ENCODE results near the gene AHDC1. TPM values are rescaled to one million over a fixed set of nuclear protein-coding genes. Genes with fewer than 3 reads are reported as not detected.

The AHDC1 gene
- total and polyA plus RNA-seq, 9 of the 15 experiments (the other 6 are each of a cell fraction or from before 2014, with no cell fraction given): 0.21 to 36.4 (median 4.7) TPM

- H2AFZ ChIP-seq (ENCODE audit: low read depth, low read length): peak overlapping the region; percentile 98
- ChIA-PET POLR2A (interaction anchor here (0.6 to 1.8 kb wide), 6 partner anchors 9 to 1344 kb away, joined by 3 to 6 read pairs (median 5); partner anchors contain the start of gene WASF2), CTCF (ENCODE audit: low intra/inter-chr PET ratio) (interaction anchor here (0.6 to 1.6 kb wide), 2 partner anchors 83 to 85 kb away, joined by 3 to 6 read pairs; no protein-coding TSS in a partner anchor)
- ATAC-seq (no peak), FAIRE-seq (peak; percentile 69), DNase-seq (ENCODE audit: extremely low read depth in 1 of 4, low spot score in 3 of 4) (no peak)
- H3K9ac ChIP-seq (ENCODE audit: insufficient read depth in 1 of 2, low read depth in 2 of 2, low read length in 2 of 2): peak overlapping the region; percentile 47 to 88; a peak in 3 of 4 replicates
- no TSS peak for BruUV-seq (replicated peaks)
- H3K4me2 ChIP-seq (ENCODE audit: insufficient read depth, low read length): peak overlapping the region; percentile 34; the same call in 1 of the 2 replicates
- peaks cover 32% of the 10 kb centered on the region for H3K79me2 ChIP-seq (ENCODE audit: control insufficient read depth, insufficient read depth, low read length)
- no peaks in the 10 kb centered on the region for H3K9me1 ChIP-seq (ENCODE audit: control insufficient read depth, insufficient read depth, low read length)
- WGBS (ENCODE audit: insufficient coverage, low coverage, missing lambda C conversion rate): 46% methylated on average over 8 of the region's 8 CpGs
- intact Hi-C loops (cut with micrococcal nuclease) (loop anchor here (1.0 to 2.0 kb wide), 3 partner anchors 19 to 83 kb away; no protein-coding TSS in a partner anchor), in situ Hi-C loops (cut with MboI) (no loop called here)
- H3K27me3 ChIP-seq (ENCODE audit: control insufficient read depth in 2 of 2, insufficient read depth in 2 of 2, low read length in 2 of 2): no peaks in the 10 kb centered on the region
- H3K36me3 ChIP-seq (ENCODE audit: control insufficient read depth, insufficient read depth, low read length): no peaks in the 10 kb centered on the region; the same call in 2 of the 3 replicates
- H4K20me1 ChIP-seq (replicated peaks; ENCODE audit: control insufficient read depth, insufficient read depth, low read length): no peaks in the 10 kb centered on the region
- H3K9me3 ChIP-seq (replicated peaks; ENCODE audit: control insufficient read depth, insufficient read depth, low read depth, low read length): no peaks in the 10 kb centered on the region
- no peak overlapping the region for H3K4me3 ChIP-seq
- H3K4me1 ChIP-seq (replicated peaks in 1 of 2; ENCODE audit: control insufficient read depth in 2 of 2, insufficient read depth in 2 of 2, low read length in 2 of 2): peaks cover 43 to 87% of the 10 kb centered on the region in 2 experiments
- peak overlapping the region; percentile 41 for H3K27ac ChIP-seq (ENCODE audit: extremely low read depth, low read depth, low read length)
- peak; percentile 89; the same call in 1 of the 2 replicates for TF ChIP-seq CBX1 (IDR thresholded peaks at IDR 0.05; ENCODE audit: low read depth)
- TF ChIP-seq RBM25 (IDR thresholded peaks at IDR 0.05; ENCODE audit: low read depth, low read length, severe bottlenecking): peak; percentile 97
- TF ChIP-seq, protein P1, sequence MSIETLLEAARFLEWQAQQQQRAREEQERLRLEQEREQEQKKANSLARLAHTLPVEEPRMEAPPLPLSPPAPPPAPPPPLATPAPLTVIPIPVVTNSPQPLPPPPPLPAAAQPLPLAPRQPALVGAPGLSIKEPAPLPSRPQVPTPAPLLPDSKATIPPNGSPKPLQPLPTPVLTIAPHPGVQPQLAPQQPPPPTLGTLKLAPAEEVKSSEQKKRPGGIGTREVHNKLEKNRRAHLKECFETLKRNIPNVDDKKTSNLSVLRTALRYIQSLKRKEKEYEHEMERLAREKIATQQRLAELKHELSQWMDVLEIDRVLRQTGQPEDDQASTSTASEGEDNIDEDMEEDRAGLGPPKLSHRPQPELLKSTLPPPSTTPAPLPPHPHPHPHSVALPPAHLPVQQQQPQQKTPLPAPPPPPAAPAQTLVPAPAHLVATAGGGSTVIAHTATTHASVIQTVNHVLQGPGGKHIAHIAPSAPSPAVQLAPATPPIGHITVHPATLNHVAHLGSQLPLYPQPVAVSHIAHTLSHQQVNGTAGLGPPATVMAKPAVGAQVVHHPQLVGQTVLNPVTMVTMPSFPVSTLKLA (conservative IDR thresholded peaks at IDR 0.05): 0 out of 4 replicates have a peak, but pooled peaks have one; percentile 6 to 19
- peak; percentile 5 for TF ChIP-seq RBM39 (optimal IDR thresholded peaks at IDR 0.05; ENCODE audit: low read depth, low read length)
- 0 out of 4 replicates have a peak, but pooled peaks of 1 of the 2 experiments have one; percentile 10 for TF ChIP-seq TBL1XR1 (IDR thresholded peaks at IDR 0.05; ENCODE audit: low read length in 2 of 2)
- 0 out of 2 replicates have a peak, but pooled peaks have one; percentile 5 for TF ChIP-seq SPI1 (IDR thresholded peaks at IDR 0.05; ENCODE audit: borderline replicate concordance, low read depth, low read length)
- peak; percentile 94 for TF ChIP-seq ADNP (tag; IDR thresholded peaks at IDR 0.05)
- 0 out of 2 replicates have a peak, but pooled peaks have one; percentile 63 for TF ChIP-seq ZNF12 (CRISPR knock-in tag; IDR thresholded peaks at IDR 0.05)
- 0 out of 2 replicates have a peak, but pooled peaks have one; percentile 18 for TF ChIP-seq OTX1 (CRISPR knock-in tag; IDR thresholded peaks at IDR 0.05)
- TF ChIP-seq PTBP1 (IDR thresholded peaks at IDR 0.05; ENCODE audit: low read depth, low read length): peak; percentile 66; the same call in 1 of the 2 replicates
- TF ChIP-seq GABPA (tag; conservative IDR thresholded peaks at IDR 0.05; ENCODE audit: low read depth): no peak
- 0 out of 3 replicates have a peak, but pooled peaks of 1 of the 2 experiments have one; percentile 40 for TF ChIP-seq CBX3 (IDR thresholded peaks at IDR 0.05; ENCODE audit: borderline replicate concordance in 1 of 2, low read length in 2 of 2)
- no peak for TF ChIP-seq ID3 (CRISPR knock-in tag; IDR thresholded peaks at IDR 0.05)
- TF ChIP-seq ID3 (tag; IDR thresholded peaks at IDR 0.05): 0 out of 2 replicates have a peak, but pooled peaks have one; percentile 30
- 0 out of 2 replicates have a peak, but pooled peaks have one; percentile 43 for TF ChIP-seq DMBX1 (CRISPR knock-in tag; IDR thresholded peaks at IDR 0.05; ENCODE audit: borderline replicate concordance)
- TF ChIP-seq KAT7 (CRISPR knock-in tag; IDR thresholded peaks at IDR 0.05; ENCODE audit: borderline replicate concordance): peak; percentile 66
- 0 out of 2 replicates have a peak, but pooled peaks have one; percentile 11 for TF ChIP-seq ZBTB7A (IDR thresholded peaks at IDR 0.05; ENCODE audit: borderline replicate concordance, control insufficient read depth, low read depth, low read length)
- no peak for TF ChIP-seq ZNF655 (CRISPR knock-in tag; IDR thresholded peaks at IDR 0.05)
Measured at GRCh38 chr1:27523337-27524020, 80.5 kb downstream of the AHDC1 start.

Measured in K562 (cell line).